ENCODE results near the gene FAM20B.
A peak's percentile ranks its signal among the peaks of the same experiment; 100 is the strongest.
"Not testable (repeated sequence)": the region's sequence is repeated elsewhere in the genome, so short reads cannot be mapped to it uniquely, and the experiment has no call there.

FAM20B gene

GRCh38 chr1:179025125-179025974 is at the start of gene FAM20B:
TSS of gene FAM20B (plus strand) at chr1:179025894. CDS start at chr1:179043848, 17,954 bp downstream.
- DNase-seq (ENCODE audit: low read depth in 2 of 2), result peak; percentile 76 to 91

GRCh38 chr1:178976541-178976940 is 49.2 kb upstream of the FAM20B start:
- DNase-seq (ENCODE audit: low read depth in 2 of 2), result no peak

GRCh38 chr1:178986204-178986603 is 39.5 kb upstream of the FAM20B start:
- no peak for DNase-seq (ENCODE audit: low read depth in 2 of 2)

GRCh38 chr1:178988198-178988597 is 37.5 kb upstream of the FAM20B start:
- not testable (repeated sequence) for DNase-seq (ENCODE audit: low read depth in 2 of 2)

GRCh38 chr1:178993559-178993958 is 32.1 kb upstream of the FAM20B start:
- DNase-seq (ENCODE audit: low read depth in 2 of 2), result no peak

- DNase-seq (ENCODE audit: low read depth in 2 of 2), result no peak
Observed at GRCh38 chr1:178997428-178997827, 28.3 kb upstream of the FAM20B start.

- DNase-seq (ENCODE audit: low read depth in 2 of 2), result no peak
Observed at GRCh38 chr1:178998295-178998694, 27.4 kb upstream of the FAM20B start.

- no peak for DNase-seq (ENCODE audit: low read depth in 2 of 2)
Observed at GRCh38 chr1:178999061-178999460, 26.6 kb upstream of the FAM20B start.

GRCh38 chr1:179001451-179001850 is 24.2 kb upstream of the FAM20B start:
- DNase-seq (ENCODE audit: low read depth in 2 of 2), result no peak

GRCh38 chr1:179002064-179002463 is 23.6 kb upstream of the FAM20B start:
- not testable (repeated sequence) for DNase-seq (ENCODE audit: low read depth in 2 of 2)

- DNase-seq (ENCODE audit: low read depth in 2 of 2), result peak; percentile 41 to 58
Observed at GRCh38 chr1:179002552-179003345, 22.9 kb upstream of the FAM20B start.

- DNase-seq (ENCODE audit: low read depth in 2 of 2), result no peak
Observed at GRCh38 chr1:179003512-179004066, 22.1 kb upstream of the FAM20B start.

GRCh38 chr1:179007233-179007632 is 18.5 kb upstream of the FAM20B start:
- DNase-seq (ENCODE audit: low read depth in 2 of 2), result no peak

GRCh38 chr1:179010671-179011070 is 15.0 kb upstream of the FAM20B start:
- DNase-seq (ENCODE audit: low read depth in 2 of 2), result no peak

- no peak for DNase-seq (ENCODE audit: low read depth in 2 of 2)
Observed at GRCh38 chr1:179012038-179012437, 13.7 kb upstream of the FAM20B start.

- DNase-seq (ENCODE audit: low read depth in 2 of 2), result no peak
Observed at GRCh38 chr1:179014123-179014522, 11.6 kb upstream of the FAM20B start.

GRCh38 chr1:179015396-179015795 is 10.3 kb upstream of the FAM20B start:
- DNase-seq (ENCODE audit: low read depth in 2 of 2), result no peak

- DNase-seq (ENCODE audit: low read depth in 2 of 2), result no peak
Observed at GRCh38 chr1:179016706-179017382, 8.8 kb upstream of the FAM20B start.

GRCh38 chr1:179017383-179018326 is 8.0 kb upstream of the FAM20B start:
- DNase-seq (ENCODE audit: low read depth in 2 of 2), result no peak

GRCh38 chr1:179021873-179022272 is 3.8 kb upstream of the FAM20B start:
- no peak for DNase-seq (ENCODE audit: low read depth in 2 of 2)

All from stimulated activated CD4-positive, alpha-beta T cell treated with anti-CD3 and anti-CD28 coated beads, Interleukin-15, amount 100 ng/mL, for 48 hours (primary cell).